RPMI7951 (cell line): ENCODE data around the gene GFAP. TPM values are rescaled to one million over a fixed set of nuclear protein-coding genes. Genes with fewer than 3 reads are reported as not detected.
A peak's percentile ranks its signal among the peaks of the same experiment; 100 is the strongest.
"Not testable (repeated sequence)": the region's sequence is repeated elsewhere in the genome, so short reads cannot be mapped to it uniquely, and the experiment has no call there.

Experiments
- DNase-seq: peaks from one replicate; pipeline ENCODE4 v3.0.0-alpha.2; 2012; ENCODE audit warnings: low read depth
- total RNA-seq: library from RNA; depleted of rRNA; stranded (reverse); fragments of >200 nt; shearing (Covaris generic); gene quantifications from 2 replicates; pipeline ENCODE4 v1.2.3, GENCODE V29; 2014; rRNA removed

GFAP gene
- total RNA-seq: 0.20 TPM in 1 of 2 replicates, not detected in the other

- DNase-seq: no peak
Observed at GRCh38 chr17:44915321-44915726, at the start of gene GFAP. Gene GFAP, minus strand, starts transcription at chr17:44915500. Its CDS starts 14 bp downstream, at chr17:44915486.

DNA sequence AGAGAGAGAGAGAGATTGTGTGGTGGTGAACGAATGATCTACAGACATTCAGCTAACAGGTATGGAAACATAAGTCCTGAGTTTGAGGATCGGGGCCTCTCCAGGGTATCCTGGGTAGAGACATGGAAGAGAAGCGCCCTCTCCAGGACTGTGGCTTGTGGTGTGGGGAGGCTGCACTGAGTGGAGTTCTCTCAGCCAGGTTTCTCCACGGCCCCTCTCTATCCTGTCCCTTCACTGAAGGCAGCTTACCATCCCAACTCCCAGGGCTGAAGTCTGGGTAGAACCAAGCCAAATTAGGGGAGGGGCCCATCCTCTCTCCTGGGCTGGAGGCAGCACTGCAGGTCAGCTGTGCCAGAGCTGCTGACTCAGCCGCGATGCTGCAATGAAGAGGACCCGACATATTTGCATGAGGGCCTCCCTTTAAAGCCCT is 46.6 kb upstream of the GFAP start:
- no peak for DNase-seq

DNA sequence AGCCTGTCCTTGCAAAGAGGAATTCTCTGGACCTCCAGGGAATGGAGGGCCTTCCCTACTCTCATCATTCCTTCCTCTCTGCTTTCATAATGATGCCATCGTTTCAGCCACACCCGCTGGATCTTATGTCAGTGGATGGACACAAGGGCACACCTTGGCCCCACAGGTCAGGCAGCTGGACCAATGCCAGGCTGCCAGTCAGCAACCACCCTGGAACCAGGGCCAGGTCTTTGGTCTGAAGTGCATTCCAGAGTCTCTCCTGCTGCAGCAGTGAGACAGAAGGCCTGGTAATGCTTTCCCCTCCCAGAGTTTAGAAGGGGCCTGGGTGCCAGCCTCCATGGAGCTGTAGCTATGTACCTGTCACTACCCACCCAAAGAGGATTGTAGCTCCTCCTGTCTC is 45.4 kb upstream of the GFAP start:
- no peak for DNase-seq

DNA sequence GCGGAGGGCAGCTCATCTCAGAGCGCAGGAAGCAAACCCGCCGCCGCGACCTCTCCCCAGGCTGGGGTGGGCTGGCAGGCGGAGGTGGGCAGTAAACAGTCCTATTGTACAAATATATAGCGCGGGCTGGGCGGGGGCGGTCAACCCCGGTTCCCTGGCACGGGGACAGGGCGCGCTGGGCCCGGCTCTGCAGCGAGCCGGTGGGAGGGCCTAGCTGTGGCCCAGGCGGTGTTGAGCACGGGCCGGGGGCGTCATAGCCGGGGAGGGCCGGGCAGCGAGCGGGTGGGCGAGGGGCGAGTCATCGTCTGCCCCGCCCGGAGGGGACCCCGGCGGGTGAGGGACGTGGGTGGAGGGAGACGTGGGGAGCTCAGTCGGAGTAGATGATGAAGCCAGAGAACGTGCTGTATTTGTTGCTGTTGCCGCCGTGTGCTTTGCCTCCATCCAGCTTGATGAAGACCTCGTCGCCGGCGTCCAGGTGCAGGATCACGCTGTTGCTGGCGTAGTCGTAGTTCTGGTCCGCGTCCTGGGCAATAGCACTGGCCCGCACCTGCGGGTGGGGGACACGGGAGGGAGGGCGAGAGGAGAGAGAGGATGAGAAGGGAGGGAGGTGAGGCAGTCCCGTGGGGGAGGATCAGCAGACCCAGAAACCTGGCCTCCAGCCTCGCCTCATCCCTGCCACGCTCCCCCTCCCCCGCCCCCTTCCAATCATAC is 44.7 kb upstream of the GFAP start:
- no peak for DNase-seq

DNA sequence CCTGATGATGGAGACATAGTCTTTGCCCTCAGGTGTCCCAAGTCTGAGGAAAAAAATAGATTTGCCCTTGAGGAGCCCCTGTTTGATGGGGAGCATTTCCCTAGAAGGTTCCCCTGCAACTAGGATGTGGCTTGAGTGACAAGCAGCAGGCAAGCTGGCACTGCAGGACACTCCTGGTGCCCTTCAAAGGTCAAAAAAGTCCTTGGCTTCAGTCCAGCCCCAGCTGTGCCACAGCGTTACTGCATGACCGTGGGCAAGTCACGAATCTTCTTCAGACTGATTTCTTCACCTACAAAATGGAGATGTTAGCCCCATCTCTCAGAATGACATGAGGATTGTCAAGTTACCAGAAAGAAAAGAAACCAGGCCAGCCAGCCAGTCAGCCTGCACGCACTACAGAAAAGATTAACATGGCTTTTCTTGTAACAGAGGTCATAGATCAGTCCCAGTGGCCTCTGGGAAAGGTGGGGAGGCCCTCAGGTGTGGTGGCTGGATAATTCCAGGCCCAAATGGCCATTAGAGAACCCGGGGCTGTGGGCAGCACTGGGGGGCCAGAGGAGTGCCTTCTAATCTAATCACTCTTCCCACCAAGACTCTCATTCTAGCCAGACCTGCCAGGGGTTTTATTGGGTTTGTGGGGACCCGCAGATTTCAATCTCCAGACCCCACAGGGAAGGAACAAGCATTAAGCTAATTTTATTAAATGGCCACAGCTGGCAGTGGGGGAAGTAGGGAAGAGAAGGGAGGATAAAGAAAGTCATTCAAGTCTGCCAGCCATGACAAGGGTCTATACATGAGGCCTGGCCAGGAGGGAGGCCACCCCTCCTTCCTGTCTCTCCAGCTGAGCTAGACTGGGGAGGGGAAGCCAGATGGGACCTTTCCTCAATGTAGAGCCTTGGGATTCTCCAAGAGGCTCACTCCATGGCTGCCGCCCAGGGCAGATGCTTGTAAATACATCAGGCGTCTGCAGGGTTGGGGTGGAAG is 42.0 kb upstream of the GFAP start:
- DNase-seq: no peak

DNA sequence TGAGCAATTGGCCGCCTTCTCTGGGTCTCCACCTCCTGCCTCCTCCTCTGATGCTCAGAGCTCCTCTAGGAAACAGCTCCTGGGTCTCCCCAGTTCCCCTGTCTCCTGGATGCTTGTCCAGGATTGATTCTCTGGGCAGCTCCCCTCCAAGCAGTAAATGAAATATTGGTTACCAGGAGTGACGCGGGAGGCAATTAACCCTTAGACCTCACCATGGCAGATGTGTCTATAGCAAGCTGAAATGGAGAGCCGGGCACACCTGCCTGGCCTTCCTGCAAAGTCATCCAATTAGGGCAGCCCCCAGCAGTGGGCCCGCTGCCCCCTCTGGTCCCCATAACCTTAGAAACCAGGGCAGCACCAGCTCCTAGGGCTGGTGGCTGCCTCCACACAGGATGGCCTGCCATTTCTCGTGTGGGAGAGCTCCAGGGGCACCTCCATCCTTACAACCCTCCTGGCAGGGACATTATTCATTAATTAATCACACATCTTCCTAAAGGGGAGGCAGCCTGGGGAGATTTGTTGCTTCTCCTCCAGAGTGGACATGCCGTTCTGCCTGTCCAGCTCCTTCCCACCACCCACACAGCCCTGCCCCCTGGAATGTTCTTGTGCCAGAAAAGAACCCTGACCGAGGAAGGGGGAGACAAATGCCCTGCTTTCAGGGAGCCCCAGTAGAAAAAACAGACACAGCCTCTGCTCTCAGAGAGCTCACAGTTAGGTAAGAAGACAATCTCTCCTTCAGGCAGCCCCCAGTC is 40.5 kb upstream of the GFAP start:
- no peak for DNase-seq

- no peak for DNase-seq
Observed at GRCh38 chr17:44952946-44953475, 37.7 kb upstream of the GFAP start.

DNA sequence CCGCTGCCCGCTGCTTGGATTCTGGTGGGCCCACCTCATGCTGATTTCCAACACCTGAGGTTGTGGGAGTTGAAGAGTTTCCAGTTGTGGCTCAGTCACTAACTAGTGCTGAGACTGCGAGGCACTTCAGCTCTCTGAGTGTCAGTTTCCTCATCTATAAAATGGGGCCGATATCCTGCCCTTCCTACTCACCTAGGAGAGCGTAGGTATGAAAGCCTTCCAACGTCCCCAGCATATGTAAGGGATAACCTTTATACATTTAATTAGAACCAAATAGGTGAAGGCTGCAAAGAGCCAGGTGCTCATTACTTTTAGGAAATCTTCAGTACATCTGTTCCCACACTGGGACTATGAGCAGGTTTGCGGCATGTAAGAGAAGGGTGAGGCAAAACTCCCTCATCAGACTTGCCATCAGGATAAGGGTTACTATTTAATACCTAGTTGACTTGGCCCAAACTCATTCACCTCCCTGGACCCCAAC is 33.1 kb upstream of the GFAP start:
- DNase-seq: no peak

GRCh38 chr17:44947461-44948314 is 32.4 kb upstream of the GFAP start, which contains the start of gene KIF18B:
Gene KIF18B, minus strand, starts transcription at chr17:44947773. Its CDS starts 11,429 bp downstream, at chr17:44936344.
- peak; percentile 95 for DNase-seq

DNA sequence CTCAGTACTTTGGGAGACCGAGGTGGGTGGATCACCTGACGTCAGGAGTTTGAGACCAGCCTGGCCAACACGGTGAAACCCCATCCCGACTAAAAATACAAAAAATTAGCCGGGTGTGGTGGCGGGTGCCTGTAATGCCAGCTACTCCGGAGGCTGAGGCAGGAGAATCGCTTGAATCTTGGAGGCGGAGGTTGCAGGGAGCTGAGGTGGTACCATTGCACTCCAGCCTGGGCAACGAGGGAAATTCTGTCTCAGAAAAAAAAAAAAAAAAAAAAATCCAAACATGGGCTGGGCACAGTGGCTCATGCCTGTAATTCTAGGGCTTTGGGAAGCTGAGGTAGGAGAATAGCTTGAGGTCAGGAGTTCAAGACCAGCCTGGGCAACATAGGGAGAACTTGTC is 30.4 kb upstream of the GFAP start:
- DNase-seq: not testable (repeated sequence)

DNA sequence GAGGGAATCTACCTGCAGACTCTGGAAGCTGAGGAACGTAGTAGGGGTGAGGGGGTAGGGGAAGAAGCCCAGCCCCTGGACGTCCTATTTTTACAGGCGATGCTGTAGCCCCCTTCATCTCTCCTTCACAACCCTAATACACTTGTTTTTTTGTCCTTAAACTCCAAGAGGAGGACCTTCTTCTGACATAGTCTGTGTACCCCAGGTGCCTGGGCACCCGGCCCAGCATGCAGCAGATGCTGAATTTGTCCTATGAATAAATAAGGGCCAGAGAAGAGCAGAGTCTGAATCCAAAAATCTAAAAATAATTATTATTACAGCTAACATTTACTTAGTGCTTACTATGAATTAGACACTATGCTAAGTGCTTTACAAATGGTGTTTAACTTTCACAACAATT is 27.2 kb upstream of the GFAP start:
- no peak for DNase-seq

DNA sequence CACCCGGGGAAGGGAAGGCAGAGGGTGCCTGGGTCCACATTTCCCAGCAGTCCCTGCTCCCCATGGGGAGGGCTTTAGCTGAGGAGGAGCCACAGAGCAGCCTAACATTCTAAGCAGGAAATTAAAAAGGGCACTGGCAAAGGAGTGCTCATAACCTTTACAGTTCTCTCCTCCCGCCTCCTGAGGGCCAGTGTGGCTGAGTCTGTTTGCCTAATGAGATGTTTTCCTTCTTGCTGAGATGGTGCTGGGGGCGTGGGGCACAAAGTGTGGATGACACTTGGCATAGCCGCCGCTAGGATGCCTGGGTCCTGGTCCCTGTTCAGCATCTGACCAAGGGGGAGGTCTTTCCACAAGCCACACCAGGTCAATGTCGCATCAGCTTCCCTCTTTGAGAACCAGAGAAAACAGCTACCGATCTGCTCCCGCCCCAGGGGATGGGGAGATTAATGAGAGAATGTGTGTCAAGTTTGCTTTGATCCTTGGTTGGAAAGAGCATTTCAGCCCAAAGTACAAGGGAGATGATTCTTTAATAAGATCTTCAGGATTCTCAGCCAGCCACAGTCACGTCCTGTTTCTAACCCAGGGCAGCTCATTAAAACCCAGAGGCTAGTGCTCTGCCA is 26.5 kb upstream of the GFAP start:
- DNase-seq: peak; percentile 21

DNA sequence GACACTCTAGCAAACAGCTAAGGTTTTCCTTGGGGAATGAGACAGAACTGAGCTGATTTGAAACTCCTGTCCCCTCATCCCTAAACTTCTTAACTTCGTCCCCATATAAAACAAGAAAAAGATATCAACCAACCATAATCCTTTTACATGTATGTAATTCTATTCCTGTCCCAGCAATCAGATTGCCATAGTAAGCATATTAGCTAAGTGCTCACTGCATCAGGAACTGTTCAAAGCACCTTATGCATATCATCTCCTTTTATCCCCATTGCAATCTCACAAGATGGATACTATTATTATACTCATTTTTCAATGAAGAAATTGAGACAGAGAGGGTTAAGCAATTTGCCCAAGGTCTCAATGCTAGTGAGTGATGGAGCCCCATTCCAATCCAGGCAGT is 25.5 kb upstream of the GFAP start:
- no peak for DNase-seq

DNA sequence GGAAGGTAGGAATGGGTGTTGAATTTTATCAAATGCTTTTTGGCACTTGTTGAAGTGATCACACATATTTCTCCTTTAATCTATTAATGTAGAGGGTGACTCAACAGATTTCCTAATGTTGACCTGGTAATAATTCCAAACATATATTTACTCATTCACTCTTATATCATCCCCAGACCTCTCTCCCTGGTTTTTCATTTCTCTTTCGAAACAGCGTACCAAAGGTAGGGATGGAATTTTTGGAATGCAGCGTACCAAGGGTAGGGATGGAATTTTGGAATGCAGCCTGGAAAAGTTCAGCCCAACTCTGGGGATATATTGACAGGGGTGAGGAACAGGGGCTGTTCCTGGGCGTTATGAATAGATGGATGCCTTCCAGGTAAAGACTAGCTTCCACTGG is 25.0 kb upstream of the GFAP start:
- no peak for DNase-seq

GRCh38 chr17:44935116-44935515 is 19.8 kb upstream of the GFAP start:
- DNase-seq: no peak

GRCh38 chr17:44934745-44935105 is 19.4 kb upstream of the GFAP start:
- no peak for DNase-seq

DNA sequence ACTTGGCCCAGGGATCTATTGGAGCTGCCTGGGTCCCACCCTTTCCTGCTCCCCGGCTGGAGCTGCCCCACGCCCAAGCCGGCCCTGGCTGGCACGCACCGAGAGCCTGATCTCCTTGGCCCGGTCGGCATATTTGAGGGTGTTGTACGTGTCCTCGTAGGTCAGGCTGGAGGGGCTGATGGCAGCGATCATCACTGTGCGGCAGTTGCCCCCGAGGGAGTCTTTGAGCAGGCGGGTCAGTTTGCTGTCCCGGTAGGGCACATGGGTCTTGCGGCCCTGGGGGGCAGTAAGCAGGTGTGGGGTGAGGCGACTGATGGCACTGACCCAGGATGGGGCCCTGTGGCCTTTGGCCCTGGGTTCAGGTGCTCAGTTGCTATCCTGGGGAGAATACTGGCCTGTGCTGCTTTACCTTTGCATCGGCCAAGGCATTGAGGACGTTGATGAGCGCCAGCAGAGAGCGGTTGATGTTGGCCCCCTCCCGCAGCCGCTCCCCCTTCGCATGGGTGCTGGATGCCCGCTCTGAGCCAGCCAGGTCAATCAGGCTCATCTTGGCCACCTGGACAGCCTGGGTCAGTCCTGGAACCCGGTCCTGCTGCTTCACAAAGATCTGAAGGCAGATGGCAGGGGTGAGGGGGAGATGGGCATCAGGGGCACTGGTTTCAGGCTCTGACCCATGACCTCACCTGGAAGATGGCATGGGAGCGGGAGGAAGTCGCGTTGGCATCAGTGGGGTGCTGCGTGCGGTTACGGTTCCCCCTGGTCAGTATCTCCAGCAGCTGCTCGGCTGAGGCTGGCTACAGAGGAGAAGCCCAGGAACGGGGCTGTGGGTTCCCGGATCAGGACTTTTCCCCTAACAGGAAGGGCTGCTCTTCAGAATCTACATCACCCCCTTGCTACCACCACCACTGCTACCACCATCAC is 18.8 kb upstream of the GFAP start:
- DNase-seq: no peak

- DNase-seq: no peak
Observed at GRCh38 chr17:44932787-44933097, 17.4 kb upstream of the GFAP start.

DNA sequence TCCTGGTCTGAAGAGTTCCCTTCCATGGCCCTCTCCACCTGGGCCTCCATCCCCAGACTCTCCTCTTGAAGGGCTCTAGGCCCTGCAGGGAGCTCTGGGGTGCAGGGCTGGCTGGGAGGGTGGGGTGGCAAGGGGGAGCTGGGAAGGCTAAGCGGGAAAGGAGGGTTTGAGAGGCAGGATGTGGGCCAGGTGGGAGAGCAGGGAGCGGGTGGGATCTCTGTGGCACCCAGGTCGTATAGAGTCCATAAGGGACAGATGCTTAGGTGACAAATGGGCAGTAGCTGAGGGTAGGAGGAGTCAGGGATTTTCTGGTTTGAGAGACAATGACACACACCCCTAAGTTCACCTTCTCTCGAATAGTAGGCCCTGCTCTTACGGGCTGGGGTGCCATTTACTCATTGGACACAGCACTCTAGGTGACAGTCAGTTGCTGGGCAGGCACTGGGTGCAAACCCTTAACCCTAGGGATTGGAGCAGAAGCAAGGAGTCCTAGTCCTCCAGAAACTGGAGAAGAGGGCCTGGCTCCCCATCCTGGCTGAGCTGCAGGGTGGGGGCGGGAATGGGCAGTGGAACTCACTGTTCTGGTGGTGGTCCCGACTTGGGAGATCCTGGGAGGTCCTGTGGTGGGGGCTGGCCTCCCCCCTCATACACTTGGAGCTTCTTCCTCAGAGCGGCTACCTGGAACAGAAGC is 16.9 kb upstream of the GFAP start:
- DNase-seq: no peak
